22Rv1 (cell line): ENCODE data around the gene ANXA6.
A peak's percentile ranks its signal among the peaks of the same experiment; 100 is the strongest.

Experiments
- H3K27ac ChIP-seq: fragments of 450-650 bp; 2 replicates; pipeline ENCODE4 v1.5.1; 2017
- ZFX ChIP-seq: fragments of 450-650 bp; IDR thresholded peaks from 2 replicates; pipeline ENCODE4 v1.6.1; 2017; ENCODE audit warnings: antibody characterized with exemption, borderline replicate concordance
- TF ChIP-seq, protein P1 (sequence below): fragments of 450-650 bp; IDR thresholded peaks from 2 replicates; pipeline ENCODE4 v1.5.1; 2017; ENCODE audit warnings: mild to moderate bottlenecking

Gene ANXA6

DNA sequence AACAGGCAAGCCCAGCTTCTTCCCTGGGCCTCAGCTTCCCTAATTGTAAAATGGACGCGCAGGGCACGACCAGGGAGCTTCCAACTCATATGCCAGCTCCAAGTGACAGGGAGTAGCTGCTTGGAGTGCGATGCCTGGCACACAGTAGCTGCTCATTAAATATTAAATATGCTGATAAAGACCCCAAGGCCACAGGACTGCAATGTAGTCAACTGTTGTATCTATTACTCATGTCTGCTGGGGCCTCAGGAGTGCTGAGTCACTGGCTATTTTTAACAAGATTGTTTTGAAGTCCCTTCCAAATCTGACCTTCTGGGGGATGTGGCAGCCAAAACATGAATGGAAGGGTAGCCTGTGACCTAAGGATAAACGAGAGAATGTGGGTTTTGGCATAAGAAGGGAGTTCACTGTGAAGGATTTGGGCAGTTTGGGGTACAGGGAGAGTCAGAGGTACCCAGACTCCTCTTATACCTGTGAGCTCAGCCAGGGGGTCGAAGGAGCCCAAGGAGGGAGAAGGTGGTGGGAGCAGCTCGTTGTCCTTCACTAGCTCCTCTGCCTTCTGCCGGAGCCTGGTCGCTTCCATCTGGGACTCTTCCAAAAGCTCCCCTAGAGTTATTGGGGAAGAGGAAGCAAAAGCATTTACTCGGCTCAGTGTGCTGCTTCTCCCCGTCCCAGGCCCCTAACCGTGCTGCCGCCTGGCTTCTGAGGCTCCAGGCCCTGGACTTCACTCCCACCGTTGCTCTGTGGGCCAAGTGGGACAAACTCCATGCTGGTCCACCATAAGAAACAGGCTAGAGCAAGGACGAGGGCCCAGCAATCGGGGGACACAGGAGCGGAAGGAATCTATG, 94.2 kb downstream of the ANXA6 start:
- no peak overlapping the region for H3K27ac ChIP-seq
- no peak for TF ChIP-seq ZFX
- TF ChIP-seq, protein P1, sequence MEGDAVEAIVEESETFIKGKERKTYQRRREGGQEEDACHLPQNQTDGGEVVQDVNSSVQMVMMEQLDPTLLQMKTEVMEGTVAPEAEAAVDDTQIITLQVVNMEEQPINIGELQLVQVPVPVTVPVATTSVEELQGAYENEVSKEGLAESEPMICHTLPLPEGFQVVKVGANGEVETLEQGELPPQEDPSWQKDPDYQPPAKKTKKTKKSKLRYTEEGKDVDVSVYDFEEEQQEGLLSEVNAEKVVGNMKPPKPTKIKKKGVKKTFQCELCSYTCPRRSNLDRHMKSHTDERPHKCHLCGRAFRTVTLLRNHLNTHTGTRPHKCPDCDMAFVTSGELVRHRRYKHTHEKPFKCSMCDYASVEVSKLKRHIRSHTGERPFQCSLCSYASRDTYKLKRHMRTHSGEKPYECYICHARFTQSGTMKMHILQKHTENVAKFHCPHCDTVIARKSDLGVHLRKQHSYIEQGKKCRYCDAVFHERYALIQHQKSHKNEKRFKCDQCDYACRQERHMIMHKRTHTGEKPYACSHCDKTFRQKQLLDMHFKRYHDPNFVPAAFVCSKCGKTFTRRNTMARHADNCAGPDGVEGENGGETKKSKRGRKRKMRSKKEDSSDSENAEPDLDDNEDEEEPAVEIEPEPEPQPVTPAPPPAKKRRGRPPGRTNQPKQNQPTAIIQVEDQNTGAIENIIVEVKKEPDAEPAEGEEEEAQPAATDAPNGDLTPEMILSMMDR = no peak

DNA sequence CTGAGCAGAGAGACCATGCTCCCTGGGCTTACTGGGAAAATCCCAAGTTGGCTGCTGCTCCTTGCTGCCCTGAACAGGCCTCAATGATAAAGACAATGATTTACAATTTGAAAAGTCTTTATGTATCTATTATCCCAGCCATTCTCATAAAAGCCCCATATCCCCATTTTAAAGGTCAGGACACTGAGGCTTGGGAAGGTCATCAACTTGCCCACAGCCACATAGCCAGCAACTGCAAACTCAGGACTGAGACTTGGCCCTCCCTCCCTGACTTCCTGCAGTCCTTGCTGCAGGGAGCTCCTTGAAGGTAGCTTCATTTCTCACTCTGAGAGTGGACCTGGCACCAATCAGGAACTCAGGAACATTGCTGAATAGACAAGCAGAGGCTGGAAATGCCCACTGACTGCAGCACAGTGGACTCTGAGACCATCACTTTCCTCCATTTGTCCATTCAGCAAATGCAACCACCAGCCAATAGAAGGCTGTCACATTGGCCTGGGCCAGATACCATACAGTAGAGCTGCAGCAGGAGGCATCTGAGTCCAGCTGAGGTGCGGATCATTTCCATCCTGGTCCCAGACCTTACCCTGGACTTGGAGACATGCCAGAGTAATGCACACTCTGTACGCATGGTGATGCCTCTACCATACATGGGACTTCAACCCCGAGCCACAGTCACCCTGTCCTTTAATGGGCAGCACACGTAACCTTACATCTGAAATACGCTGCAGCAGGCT, 95.0 kb downstream of the ANXA6 start:
- H3K27ac ChIP-seq = no peak overlapping the region

DNA sequence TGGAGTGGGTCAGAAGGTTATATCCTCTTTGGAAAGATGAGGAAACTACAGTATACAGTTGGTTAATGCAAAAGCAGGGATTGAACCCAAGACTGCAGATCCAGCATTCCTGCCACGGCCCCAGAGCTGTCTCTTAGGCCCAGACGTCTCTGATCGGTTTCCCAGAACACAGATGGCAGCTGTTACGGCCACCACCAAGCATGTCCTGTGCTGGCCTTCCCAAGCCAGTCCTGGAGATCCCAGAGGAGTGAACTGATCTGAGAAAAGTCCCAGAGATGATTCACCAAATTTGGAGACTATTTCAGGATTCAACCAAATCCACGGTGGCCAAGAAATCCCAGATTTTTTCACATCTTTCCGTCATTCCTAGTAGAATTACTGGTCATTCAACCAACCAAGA, 96.8 kb downstream of the ANXA6 start:
- H3K27ac ChIP-seq = no peak overlapping the region
- TF ChIP-seq ZFX = no peak
- TF ChIP-seq, protein P1 = no peak

More for the DNA sequence above, 95.0 kb downstream of the ANXA6 start:
- TF ChIP-seq ZFX = no peak
- TF ChIP-seq, protein P1 = no peak

DNA sequence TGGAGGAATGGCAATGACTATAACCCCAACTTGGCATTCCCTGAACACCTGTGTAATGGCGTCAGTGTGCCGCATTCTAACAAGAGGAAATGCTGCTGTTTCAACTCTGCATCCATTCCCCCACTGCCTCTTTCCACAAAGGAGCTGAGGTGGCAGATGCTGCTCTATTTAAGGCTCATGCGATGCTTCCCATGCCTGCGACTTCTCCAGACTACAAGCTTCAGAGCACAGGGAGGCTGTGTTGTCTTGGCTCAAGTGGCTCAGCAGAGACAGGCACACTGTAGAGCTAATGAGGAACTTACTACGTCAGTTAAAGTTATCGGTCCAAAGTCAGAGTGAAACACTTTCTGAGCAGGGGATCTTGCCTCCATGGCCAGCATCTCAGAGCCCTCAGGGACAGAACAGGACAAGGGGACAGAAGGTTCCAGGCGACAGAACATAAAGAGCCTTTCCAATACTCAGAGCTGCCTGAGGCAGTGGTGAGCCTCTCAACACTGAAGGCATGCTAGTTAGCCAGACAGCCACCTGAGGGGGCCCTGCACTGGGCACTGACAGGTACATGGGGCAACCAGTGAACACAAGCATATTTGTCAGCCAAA, 98.6 kb downstream of the ANXA6 start:
- TF ChIP-seq, protein P1 = no peak
- no peak for TF ChIP-seq ZFX
- no peak overlapping the region for H3K27ac ChIP-seq

DNA sequence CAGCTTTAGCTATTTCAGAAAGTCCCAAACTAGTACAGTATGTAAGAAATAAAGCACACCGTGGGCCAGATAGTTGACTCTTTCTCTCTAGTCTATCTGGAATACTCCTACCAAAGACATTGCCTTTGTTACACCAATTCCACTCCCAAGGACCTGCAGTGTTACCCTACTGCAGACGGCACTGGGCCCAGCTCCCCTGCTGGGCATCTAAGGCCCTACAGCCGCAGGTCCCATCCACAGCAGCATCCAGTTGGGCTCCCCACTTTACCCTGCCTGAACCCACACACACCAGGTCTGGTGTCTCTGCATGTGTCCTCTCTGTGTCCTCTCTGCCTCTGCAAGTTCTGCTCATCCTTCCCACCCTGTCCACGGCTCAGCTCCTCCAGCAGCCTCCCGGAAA, 99.3 kb downstream of the ANXA6 start:
- no peak for TF ChIP-seq ZFX
- TF ChIP-seq, protein P1 = 0 out of 2 replicates have a peak, but pooled peaks have one; percentile 4
- no peak overlapping the region for H3K27ac ChIP-seq

DNA sequence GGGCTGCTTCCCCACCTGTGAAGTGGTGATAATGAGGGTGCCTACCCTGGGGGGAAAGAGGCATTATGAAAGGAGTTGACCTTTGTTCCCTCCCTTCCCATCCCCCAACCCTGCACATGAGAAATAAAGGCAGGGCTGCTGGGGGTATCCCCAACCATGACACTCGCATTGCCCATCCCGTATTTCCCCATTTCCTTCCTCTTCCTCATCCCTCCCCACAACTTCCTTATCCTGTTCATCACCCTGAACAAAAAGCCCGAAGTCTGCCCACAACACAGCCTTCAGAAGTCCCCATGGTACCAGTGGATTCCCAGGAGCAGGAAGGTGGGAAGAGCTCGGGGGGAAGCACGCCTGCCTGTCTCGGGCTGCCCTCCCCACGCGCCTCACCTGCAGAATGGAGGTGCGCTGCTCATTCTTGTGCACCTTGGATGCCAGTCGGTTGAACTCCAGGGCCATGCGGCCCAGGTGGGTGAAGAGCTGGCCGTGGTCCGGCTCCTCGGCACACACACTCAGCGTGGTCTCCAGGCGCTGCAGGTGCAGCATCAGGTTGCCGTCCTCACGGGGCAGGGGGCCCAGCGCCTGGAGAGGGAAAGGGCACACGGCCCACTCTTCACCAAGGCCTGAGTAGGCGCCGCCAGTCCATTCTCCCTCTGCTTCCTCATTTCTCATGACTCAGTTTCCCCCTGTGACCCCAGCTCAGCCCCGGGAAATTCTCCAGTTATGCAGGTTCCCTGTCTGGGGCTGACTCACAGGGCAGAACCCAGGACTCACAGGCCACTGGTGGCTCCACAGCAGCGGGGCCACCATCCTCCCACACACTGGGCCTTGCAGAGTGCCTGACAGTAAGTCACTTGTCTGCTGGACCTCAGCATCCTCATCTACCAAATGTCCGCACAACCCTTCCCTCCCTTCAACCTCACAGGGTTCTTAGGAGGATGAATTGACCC, 100.9 kb downstream of the ANXA6 start:
- TF ChIP-seq, protein P1 = no peak
- TF ChIP-seq ZFX = no peak

More for the DNA sequence above, 100.9 kb downstream of the ANXA6 start:
- H3K27ac ChIP-seq = no peak overlapping the region
